Retina (tissue), 1 donor: ENCODE data around the gene XPNPEP3.
"Not testable (repeated sequence)": the region's sequence is repeated elsewhere in the genome, so short reads cannot be mapped to it uniquely, and the experiment has no call there.

Experiments
- DNase-seq: peaks from one replicate; pipeline ENCODE4 v3.0.0-alpha.2; 2016

The XPNPEP3 gene

DNA sequence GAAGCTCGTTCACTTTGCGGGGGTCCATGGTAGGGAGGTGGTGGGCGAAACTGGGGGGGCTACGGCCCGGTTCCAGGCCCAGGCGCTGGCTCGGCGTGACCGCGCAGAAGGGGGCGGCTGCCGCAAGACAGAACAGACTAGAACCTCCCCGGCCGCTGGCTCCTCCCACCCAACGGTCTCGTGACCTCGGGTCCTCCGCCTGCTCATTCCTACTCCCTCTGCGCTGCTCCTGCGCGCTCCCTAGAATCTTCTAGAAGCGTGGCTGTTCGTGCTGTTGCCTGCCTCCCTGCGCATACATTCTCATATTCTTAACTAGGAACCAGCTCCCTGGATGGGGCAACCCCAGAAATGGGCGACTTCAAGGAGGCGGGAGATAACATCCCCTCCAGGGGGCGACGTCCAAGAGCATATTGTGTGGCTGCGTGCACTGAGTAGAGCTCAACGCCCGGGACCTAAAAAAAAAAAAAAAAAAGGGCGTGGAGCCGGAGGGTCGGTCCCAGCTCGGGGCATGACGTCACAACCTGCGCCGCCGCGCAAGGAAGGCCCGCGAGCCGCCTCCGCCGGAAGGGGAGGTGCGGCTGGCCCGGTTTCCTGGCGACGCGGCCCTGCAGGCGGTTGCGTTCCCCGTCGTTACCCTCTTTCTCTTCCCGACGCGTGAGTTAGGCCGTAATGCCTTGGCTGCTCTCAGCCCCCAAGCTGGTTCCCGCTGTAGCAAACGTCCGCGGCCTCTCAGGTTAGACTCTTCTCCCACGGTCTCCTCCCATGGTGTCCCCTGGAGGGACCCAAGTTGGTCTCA is at the start of gene XPNPEP3, which contains the start of gene ST13:
Gene XPNPEP3 (plus strand): TSS at position 636 of the 796 bp plus-strand sequence. CDS start 34 bp downstream, at position 670.
Gene ST13 (minus strand): TSS at position 127 of the 796 bp plus-strand sequence. CDS start 99 bp downstream, at position 28.
- DNase-seq = peak; percentile 100

DNA sequence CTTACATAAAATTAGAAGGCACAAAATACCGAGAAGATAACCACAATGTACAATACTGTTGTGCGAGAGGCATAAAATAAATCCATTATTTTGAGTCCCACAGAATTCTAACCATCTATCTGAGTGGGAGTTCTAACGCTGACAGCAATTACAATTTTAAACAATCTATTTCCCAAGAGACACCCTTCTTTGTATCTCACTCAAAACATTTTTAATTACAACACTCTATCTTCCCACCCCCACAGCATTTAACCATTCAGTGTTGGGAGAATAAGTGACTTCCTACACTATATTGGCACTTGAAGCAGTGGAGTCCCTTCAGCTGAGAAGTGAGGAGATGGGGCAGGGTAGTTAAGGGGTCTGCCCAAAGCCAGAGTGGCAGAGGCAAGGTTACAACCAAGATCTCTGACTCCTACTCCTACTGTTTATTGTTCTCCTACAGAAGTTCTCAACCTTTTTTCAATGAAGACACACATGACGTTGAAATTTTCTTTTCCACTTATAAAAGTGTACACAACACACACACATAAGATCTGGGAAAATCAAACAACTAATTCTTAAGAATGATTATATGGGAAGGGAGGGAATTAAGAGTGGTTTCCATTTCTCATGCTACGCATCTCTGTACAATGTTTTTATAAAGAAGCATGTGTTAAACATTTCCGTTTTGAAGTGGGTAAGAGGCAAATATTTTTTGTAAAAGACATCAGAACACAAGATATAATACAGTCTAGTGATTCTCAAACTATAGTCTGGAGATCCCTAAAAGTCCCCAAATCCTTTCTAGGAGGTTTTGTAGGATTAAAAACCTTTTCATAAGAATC is 48.7 kb upstream of the XPNPEP3 start:
- no peak for DNase-seq

DNA sequence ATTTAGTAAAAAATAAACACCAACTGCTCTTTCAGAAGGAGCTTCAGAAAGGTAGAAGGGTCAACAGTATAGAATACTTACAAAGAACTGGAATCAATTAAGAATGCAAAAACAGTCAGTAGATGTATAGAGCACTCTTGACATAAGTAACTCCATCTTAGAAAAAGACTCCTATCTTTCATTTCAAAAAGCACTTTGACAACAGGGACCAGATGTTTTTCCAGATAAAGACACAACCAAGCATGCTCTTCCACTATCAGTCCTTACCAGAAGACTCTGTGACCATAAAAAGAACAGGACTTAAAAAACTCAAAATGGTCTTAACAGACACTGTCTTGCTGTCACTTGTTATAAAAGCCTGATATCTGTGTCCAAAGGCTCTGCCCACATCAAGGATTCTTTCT is 43.0 kb upstream of the XPNPEP3 start:
- DNase-seq = no peak

DNA sequence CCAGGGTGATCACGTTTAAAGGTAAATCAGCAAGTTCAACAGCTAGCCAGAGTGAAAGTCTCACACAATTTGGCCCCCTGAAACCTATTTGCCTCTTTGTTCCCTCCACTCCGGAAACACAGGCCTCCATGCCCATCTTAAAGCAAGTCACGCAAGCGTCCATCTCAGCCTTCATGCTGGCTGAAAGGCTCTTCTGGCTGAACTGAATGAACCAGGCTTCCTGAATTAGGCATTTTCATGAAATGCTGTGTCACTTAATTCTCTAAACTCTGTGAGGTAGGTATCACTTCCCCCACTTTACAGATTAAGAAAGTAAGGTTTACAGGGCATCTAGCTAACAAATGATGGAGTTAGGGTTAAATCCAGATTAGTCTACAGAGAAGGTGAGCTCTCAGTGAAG is 39.2 kb upstream of the XPNPEP3 start:
- no peak for DNase-seq

DNA sequence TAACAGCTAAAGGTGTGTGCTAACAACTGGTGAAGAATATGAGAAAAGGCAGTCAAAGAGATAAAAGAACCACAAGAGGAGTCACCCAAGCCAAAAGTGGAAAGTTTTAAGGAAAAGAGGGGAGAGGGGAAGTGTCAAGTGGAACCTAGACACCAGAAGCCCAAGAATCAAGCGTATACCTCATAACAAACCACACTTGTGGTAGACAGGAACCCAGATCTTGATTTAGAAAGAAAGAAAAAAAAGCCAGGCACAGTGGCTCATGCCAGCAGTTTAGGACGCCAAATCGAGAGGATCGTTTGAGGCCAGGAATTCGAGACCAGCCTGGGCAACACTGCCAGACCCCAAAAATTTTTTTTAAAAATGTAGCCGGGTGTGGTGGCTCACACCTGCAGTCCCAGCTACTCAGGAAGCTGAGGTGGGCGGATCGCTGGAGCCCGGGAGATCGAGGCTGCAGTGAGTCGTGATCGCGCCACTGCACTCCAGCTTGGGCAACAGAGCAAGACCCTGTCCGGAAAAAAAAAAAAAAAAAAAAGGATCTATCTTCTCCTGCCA is 38.7 kb upstream of the XPNPEP3 start:
- DNase-seq = no peak

DNA sequence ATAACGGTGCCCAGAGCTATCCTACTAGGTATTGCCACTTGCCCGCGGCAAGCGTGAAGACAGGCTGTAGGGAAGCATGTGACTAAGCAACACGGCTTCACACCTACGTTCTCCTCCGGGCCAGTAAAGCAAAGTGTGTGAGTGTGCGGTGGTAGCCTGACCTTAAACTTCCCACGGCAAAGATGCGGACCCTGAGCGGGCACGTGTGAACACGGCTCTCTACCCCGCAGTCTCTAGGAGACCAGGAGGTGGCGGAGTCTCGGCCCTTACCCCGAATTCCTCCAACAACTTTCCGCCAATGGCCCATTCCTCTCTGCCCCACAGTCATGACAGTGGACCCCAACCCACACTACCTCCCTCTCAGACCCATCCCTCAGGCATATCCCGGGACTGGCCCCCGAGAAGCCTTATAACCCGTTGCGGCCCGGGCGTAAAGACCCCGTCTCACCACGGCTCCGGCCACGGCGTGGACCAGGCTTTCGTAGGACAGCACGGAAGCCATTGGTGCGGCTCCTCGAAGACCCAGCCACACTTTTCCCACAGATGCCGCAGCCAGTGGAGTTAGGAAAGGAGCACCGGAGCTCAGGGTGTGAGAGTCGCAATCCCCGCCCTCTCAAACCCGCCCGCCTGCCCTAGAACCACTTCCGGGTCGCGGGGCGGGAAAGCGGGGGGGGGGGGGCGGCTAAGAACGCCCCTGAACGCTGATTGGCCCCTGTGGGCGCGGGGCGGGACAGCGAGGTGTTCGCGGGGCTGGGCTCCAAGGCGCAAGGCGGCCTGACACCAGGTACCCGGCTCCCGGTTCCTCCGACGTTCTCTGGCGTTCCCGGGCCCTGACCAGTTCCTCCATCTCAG is 38.0 kb upstream of the XPNPEP3 start, which contains the start of gene SLC25A17:
Gene SLC25A17 (minus strand): TSS at position 600 of the 852 bp plus-strand sequence. CDS start 98 bp downstream, at position 502.
- peak; percentile 84 for DNase-seq

DNA sequence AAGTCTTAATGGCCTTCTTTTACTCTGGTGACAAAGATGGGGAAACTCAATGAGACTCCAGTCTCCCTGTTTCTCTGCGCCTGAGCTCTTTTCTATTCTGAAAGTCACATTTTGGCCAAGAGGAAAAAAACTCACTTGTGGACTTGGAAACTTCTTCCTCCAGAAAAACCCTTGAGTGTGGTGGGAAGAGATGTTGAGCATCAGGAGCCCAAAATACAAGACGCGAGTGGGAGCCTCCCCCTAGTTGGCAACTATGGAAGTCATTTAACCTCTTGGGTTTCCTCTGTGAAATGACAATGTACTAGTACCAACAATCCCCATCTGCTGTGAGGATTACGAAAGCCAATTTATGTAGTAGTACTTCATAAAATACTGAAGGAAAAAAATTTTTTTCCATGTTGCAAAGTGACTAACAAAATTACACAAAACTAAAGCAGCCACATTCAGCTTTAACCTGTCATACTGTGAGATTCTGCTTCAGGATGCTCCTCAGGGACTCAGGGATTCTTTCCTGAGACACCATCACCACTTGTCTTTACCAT is 37.3 kb upstream of the XPNPEP3 start:
- no peak for DNase-seq

DNA sequence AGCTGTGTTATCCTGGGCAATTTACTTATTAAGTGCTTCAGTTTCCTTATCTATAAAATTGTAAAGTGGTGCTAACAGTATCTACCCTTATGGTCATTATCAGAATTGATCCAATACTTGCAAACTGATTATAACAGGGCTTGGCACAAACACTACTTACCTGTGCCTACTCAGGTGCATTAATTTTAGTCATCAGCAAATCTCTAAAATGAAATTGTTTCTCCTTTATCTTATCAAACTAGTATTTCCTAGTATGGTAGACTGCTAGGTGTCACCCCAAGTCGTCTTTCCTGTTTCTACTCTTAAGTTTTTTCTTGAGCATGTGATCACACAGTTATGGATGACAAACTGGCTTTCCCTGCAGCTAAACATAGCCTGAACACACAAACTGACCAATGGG is 33.5 kb upstream of the XPNPEP3 start:
- no peak for DNase-seq

DNA sequence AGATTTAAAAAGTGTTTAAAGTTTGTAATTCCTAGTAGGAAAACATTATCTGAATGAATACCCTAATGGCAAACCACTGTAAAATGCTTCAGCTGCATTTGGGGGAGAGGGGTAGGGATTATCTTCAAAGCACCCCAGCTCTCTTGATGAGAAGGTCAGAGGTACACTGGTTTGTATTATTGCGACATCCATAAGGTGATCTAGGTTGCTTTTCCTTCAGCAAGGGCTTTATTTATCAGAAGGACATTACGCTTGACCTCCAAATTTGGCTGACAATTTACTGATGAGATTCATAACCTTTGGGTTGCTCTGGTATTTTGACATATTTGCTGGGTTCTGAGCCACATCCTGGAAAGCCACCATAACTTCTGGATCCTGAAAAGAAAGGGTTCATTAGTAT is 30.7 kb upstream of the XPNPEP3 start:
- DNase-seq = not testable (repeated sequence)

DNA sequence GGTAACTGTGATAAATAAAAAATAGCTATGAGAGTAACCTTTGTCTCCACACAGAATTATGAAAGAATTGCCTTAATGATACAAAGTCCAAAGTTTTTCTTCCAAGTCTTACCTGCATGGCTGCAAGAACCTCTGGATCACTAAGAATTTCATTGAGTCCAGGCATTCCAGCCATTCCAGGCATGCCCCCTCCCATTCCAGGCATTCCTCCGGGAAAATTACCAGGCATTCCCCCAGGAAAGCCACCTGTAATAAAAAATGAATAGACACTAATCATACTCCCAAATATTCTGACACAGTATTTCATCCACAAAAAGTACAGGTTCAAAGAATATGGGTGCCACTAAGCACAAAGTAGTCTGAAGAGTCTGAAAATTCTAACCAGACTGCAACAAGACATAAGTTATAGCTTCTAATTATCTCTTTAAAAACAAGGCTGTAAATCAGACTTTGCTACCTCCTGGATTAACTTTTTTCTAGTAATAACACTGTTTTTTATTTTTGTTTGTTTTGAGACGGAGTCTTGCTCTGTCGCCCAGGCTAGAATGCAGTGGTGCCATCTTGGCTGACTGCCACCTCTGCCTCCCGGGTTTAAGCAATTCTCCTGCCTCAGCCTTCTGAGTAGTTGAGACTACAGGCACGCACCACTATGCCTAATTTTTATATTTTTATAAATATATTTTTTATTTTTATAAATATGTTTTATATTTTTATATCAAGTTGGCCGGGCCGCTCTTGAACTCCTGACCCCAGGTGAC is 29.8 kb upstream of the XPNPEP3 start:
- DNase-seq = no peak

DNA sequence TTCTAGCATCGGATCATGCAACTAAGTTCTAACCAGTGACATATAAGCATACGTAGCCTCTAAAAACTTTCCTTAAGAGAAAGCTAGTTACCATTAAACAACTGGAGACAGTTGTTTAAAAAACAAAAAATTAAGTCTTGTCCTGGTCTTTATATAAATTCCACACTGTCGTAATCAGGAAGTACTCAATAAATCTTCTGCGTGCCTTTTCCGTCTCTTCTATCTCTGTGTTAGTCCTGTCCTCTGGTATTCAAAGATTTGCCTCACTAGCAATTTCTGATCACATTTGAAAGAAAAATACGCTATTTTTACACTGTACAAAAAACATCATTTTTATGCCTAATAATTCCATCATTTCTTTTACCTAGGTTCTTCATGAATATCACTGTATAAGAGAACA is 27.8 kb upstream of the XPNPEP3 start:
- DNase-seq = no peak

DNA sequence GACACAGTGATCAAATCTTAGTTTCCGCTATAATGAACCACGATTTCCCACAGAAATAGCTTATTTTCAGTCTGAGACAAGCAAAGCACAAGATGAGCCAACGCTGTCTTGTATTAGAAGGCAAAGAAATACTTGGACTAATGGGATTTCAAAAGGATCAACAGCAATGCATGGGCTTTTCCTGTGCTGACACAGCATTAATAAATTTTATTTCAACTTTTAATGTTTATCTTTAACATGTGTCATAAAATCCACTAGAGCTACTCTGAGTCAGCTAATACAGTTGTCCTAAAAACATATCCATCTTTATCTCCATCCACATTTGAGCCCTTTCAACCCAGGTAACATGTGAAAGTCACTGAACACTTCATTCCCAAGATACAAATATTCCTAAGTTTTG is 22.3 kb upstream of the XPNPEP3 start:
- no peak for DNase-seq

DNA sequence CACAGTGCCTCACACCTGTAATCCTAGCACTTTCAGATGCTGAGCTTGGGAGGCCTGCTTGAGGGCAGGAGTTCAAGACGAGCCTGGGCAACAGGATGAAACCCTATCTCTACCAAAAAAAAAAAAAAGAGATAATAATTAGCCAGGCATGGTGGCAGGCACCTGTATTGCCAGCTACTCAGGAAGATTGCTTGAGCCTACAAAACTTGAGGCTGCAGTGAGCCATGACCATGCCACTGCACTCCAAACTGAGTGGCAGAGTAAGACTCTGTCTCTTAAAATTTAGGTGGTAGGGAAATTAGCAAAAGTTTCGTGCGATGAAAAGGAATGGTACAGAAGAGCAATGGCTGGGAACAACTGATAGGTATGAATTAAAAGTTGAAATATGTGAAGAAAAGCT is 18.5 kb upstream of the XPNPEP3 start:
- no peak for DNase-seq

DNA sequence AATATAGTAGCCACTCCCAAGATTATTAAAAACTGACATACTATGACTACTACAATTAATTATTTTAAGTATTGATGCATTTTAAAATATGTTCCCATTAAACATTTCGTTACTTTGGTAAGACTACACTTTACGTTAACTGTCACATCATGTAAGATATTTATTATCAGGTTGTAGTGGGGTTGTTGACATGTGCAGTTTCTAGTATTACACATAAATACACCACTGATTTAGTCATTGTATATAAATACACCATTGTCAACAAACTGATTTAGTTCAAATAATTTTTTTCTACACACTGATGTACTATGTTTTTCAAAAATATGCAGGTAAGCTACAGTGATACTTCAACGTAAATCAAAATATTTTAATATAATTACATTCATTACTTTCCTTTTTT is 12.0 kb upstream of the XPNPEP3 start:
- DNase-seq = no peak

DNA sequence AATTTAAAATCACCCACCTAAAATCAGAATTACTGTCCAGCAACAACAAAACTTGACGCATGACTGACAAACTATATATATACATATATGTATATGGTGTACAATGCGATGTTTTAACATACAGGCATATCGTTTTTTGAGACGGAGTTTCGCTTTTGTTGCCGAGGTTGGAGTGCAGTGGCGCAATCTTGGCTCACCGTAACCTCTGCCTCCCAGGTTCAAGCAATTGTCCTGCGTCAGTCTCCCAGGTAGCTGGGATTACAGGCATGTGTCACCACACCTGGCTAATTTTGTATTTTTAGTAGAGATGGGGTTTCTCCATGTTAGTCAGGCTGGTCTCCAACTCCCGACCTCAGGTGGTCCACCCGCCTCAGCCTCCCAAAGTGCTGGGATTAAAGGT is 11.1 kb upstream of the XPNPEP3 start:
- not testable (repeated sequence) for DNase-seq

DNA sequence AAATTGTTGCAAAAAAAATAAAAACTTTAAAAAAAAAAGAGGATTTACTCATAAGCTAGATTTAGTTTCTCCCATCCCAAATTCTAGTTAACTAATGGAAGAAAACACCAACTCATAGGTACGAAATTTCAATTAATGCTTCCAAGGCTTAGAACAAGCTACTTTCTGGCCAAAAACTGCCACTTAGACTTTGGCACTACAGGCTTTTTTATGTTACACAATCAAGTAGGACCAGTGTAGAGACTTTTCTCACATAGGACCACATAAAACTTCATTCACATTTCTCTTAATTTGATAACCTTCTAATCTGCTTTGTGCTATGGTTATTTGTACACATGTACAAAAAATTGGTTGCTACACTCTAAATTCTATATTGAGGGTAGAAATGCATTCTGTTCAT is 3.6 kb upstream of the XPNPEP3 start:
- DNase-seq = no peak

DNA sequence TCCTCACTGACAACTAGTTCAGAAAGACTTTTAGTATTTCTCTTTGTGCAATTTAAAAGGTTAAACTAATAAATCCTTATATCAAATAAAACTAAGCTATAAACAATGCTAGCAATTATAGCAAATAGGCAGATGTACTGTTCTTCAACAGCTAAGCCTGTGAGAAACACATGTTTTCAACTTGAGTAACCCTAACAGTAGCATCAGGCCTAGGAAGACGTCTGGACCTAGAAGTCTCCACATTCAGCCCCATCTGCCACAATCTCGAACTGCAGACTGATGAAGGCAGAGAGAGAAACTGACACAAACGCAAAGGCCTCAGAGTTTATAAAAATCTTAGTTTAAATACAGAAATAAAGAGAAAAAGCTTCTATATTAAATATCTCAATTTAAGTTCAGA is 3.0 kb upstream of the XPNPEP3 start:
- DNase-seq = no peak

DNA sequence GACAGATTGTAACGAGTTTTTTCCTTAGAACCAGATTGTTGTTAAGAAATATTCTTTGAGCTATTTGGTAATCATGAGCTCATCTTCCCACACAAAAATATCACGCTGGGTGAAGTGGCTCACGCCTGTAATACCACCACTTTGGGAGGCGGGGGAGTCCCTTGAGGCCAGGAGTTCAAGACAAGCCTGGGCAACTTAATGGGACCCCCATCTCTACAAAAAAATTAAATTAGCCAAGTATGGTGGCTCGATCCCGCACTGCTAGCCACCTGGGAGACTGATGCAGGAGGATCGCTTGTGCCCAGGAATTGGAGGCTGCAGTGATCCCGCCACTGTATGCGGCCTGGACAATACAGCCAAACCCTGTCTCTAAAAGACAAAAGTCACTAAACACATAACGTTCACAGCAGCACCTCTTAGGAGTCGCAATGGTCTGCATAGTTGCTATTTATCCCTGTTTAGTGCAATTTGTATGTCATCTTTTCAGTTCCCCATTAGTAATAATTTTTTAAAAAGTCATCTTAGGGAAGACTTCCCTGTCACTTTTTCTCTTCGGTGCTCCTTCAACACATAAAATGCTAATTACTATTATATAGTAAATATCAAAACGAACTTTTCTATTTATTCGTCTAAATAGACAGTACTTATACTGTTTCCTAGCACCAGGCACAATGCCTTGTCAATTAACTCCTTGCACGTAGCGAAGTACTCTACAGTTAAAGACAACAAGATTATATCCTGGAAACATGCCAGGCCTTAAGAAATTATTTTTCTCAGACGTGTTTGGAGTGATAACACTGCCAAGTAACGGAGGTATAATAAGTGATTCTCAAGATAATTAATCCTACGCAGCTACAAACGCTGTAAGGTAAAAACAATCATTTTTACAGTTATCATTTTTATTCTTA is 1.6 kb upstream of the XPNPEP3 start:
- DNase-seq = no peak

DNA sequence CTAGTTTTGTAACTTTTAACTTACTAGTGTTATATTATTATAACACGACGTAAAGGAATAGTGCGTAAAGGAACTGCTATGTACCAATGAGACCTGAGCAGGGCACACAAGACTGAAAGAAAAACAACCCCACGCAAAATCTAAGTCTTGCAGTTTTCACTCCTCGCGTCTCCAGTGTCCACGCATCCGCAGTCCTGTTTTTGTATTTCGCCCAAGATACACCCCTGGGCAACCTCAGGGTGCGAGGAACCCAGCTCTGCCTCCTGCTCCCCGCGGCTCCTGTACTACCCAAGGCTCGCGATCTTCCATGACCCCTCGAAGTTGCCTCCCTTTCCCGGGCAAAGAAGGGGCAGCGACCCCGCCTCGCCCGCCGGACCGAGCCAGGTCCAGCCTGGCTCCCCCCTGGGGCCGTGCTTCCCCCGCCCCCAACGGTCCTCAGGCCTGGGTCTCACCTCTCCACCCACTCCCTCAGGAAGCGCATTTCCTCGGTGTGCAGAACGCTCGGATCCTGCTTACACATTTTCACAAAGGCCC is 902 bp upstream of the XPNPEP3 start:
- DNase-seq = peak; percentile 85

DNA sequence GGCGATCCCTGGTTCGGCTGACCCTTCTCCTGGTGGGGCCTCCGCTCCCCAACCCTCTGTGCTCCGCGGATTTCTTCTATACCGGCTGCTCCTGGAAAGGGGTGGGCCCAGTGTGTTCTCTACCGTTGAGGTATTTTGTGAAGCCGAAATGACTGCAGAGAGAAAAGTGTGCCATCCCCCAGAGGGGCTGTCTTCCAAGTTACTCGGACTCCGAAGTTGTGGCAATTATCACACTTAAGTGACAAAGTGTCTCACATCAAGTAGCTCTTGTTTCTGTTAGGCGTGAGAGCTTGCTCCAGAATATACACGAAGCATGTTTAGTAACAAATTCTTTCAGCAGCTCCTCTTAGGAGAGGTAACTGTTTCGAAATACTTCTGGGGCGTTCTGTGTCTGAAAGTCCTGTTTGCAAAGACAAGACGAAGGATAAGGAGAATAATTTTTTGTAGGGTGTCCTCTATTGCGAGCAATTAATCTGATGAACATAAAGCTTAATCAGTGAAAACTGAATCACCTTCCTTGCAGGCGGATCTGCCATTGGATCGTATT is 434 bp downstream of the XPNPEP3 start:
- no peak for DNase-seq
